ENCODE results near the gene MEIOB. TPM values are rescaled to one million over a fixed set of nuclear protein-coding genes. Genes with fewer than 3 reads are reported as not detected.
"Not testable (repeated sequence)": the region's sequence is repeated elsewhere in the genome, so short reads cannot be mapped to it uniquely, and the experiment has no call there.

MEIOB gene
- total RNA-seq, 1 donor from 2014 or later: 0.39 TPM

GRCh38 chr16:1810106-1810505 lies 61.9 kb downstream of the MEIOB start:
- no peak for DNase-seq

GRCh38 chr16:1809281-1809801 lies 62.6 kb downstream of the MEIOB start:
- DNase-seq: no peak

- no peak for DNase-seq
Observed at GRCh38 chr16:1808691-1809090, 63.3 kb downstream of the MEIOB start.

- DNase-seq: no peak
Observed at GRCh38 chr16:1807626-1808025, 64.3 kb downstream of the MEIOB start.

- DNase-seq: no peak
Observed at GRCh38 chr16:1800701-1801100, 71.3 kb downstream of the MEIOB start.

GRCh38 chr16:1799263-1799662 lies 72.7 kb downstream of the MEIOB start:
- DNase-seq: not testable (repeated sequence)

GRCh38 chr16:1794908-1795666 lies 76.9 kb downstream of the MEIOB start:
- no peak for DNase-seq

- DNase-seq: no peak
Observed at GRCh38 chr16:1794221-1794871, 77.6 kb downstream of the MEIOB start.

- no peak for DNase-seq
Observed at GRCh38 chr16:1793578-1794220, 78.3 kb downstream of the MEIOB start, which contains the start of gene IGFALS. TSS of gene IGFALS (minus strand) at chr16:1793705. CDS start at chr16:1793652, 53 bp downstream.

GRCh38 chr16:1792836-1793577 lies 79.0 kb downstream of the MEIOB start:
- DNase-seq: no peak

- no peak for DNase-seq
Observed at GRCh38 chr16:1791943-1792812, 79.8 kb downstream of the MEIOB start.

GRCh38 chr16:1791256-1791942 lies 80.6 kb downstream of the MEIOB start:
- no peak for DNase-seq

- DNase-seq: no peak
Observed at GRCh38 chr16:1790611-1791255, 81.2 kb downstream of the MEIOB start.

- DNase-seq: no peak
Observed at GRCh38 chr16:1790261-1790610, 81.7 kb downstream of the MEIOB start.

- DNase-seq: no peak
Observed at GRCh38 chr16:1789643-1790045, 82.3 kb downstream of the MEIOB start.

GRCh38 chr16:1788708-1789100 lies 83.3 kb downstream of the MEIOB start:
- DNase-seq: no peak

- no peak for DNase-seq
Observed at GRCh38 chr16:1788095-1788707, 83.8 kb downstream of the MEIOB start.

GRCh38 chr16:1787322-1788094 lies 84.5 kb downstream of the MEIOB start:
- DNase-seq: no peak

GRCh38 chr16:1787056-1787321 lies 85.0 kb downstream of the MEIOB start:
- no peak for DNase-seq

All from skin of body (tissue), 2 donors.